Right lung (tissue), 5 donors: ENCODE results near the gene TSPAN32. TPM values are rescaled to one million over a fixed set of nuclear protein-coding genes. Genes with fewer than 3 reads are reported as not detected.

Experiments
- DNase-seq, 2 donors: peaks; one replicate each; pipeline ENCODE4 v3.0.0-alpha.2; 2013
- polyA plus RNA-seq, 5 donors: library from polyadenylated mRNA; unstranded; fragments of 120-200 nt; gene quantifications; one replicate each; pipeline versions ENCODE4 v1.2.1 to v1.2.3, GENCODE V29; 2013; ENCODE audit warnings: inconsistent platforms in 1 of 5, low replicate concordance in 1 of 5; ENCODE audit not compliant: insufficient read length in 5 of 5, insufficient read depth in 1 of 5

The TSPAN32 gene
- polyA plus RNA-seq, 5 donors = 3.0 to 6.0 (median 3.9) TPM

GRCh38 chr11:2303627-2304505 is 2.1 kb downstream of the TSPAN32 start:
- no peak for DNase-seq

DNA sequence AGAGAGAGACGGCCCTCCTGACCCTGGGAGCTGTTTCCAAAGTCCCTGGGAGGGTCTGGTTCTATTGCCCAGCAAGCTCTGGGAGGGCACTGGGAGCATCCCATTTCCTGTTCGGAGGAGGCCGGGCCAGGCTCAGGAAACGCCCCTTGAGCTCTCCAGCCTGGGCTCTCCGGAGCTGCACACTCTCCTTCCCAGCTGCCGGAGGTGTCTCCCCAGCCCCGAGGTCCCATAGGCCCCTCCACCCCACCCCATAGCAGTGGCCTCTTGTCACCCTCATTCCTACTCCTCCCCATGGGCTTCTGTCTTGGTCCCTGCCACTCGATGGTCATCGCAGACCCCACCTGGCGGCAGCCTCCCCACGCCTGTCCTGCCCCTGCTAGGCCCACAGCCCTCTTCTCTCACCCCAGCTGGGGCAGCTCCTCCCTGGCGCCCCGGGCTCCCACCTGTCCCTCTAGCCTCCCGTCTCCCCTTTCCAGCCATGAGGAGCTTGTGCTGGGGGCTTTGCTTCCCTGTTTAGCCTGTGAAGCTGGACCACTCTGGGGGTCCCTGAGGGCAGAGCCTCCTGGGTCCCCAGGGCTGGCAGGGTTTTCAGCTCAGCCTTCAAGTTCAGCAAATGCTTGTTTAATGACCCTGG is 2.8 kb downstream of the TSPAN32 start:
- DNase-seq = no peak

DNA sequence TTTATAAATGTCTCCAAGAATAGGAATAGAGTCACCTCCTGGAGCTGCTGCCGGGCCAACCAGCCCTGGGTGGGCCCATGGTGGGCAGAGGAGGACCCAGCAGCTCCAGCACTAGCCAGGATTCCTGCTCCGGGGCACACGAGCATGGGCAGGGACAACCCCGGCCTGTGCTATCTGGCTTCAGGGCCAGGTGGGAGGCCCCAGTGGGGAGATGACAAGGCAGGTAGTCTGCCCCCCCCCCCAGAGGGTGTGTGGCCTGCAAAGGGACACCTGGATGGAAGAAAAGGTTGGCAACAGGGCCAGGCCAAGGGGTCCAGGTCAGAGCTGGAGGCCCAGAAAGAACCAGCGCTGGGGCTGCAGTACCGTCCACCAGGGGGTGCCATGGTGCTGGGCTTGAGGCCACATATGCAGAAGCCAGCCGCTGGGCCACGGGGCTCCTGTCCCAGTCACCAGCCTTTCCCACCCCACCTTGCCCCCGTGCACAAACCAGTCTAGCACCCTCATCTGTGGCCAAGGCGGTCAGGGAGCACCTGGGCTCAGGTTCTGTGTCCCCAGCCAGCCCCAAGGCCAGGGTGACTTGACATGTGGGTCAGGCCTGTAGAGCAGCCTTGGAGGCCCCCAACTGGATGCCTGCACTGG is 3.4 kb downstream of the TSPAN32 start:
- DNase-seq = peak; percentile 55 to 70

GRCh38 chr11:2305788-2306451 is 4.1 kb downstream of the TSPAN32 start:
- peak; percentile 86 for DNase-seq

GRCh38 chr11:2306452-2306823 is 4.6 kb downstream of the TSPAN32 start:
- peak; percentile 92 to 93 for DNase-seq

GRCh38 chr11:2306877-2307500 is 5.2 kb downstream of the TSPAN32 start:
- DNase-seq = peak; percentile 61 to 69

GRCh38 chr11:2307501-2308331 is 5.9 kb downstream of the TSPAN32 start:
- no peak for DNase-seq

DNA sequence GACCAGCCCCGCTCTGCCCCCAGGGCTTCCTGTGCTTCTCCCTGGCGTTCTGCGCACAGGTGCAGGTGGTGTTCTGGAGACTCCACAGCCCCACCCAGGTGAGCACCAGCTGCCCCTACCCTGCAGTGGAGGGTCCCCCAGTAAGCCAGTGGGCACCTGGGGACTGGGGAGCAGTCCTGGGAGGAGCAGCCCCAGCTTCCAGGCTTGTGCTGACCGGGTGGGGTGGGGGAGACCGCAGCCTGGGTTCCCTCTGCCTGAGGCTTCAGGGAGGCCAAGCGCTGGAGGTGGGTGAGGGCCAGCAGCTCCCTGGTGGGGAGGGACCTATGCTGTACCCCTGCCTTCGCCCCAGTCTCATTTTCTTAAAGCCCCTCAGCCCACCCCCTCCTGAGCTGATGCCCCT is 6.9 kb downstream of the TSPAN32 start:
- no peak for DNase-seq

DNA sequence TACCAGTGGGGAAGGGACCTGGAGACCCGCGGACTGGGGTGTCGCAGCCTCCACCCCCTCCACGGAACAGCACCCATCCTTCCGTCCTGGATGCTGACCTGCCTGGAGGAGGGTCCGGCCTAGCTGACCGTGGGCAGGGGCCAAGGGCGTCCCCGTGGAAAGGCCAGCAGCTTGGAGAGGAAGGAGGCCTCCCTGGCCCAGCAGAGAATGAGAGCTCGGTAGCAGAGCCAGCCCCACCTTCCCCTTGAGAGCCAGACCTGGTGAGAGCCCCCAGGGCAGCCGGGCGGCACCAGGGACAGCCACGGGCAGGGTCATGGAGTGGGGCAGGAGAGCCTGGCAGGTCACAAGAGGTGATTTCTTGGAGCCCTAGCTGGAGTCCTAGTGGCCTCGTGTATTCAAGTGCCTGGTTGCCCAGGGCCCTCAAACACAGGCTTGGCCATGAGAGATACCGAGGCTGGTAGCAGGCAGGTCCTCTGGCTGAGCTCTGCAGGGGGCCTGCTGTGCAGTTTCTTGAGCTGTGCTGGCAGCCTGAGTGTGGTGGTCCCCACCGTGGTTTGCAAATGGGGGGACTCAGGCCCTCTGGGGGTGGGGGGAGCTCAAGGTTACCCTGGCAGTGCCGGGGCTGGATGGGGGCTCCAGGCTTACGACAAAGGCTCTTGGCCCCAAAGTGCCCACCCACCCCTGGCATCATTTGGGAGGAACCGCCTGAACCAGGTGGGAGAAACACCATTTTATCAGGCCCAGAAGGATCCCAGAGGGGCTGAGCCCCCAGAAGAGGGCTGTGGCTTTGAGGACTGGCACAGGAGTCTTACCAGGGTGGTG is 7.6 kb downstream of the TSPAN32 start:
- no peak for DNase-seq

- no peak for DNase-seq
Measured at GRCh38 chr11:2310073-2310785, 8.4 kb downstream of the TSPAN32 start.

GRCh38 chr11:2310786-2311352 is 9.1 kb downstream of the TSPAN32 start:
- DNase-seq = no peak

DNA sequence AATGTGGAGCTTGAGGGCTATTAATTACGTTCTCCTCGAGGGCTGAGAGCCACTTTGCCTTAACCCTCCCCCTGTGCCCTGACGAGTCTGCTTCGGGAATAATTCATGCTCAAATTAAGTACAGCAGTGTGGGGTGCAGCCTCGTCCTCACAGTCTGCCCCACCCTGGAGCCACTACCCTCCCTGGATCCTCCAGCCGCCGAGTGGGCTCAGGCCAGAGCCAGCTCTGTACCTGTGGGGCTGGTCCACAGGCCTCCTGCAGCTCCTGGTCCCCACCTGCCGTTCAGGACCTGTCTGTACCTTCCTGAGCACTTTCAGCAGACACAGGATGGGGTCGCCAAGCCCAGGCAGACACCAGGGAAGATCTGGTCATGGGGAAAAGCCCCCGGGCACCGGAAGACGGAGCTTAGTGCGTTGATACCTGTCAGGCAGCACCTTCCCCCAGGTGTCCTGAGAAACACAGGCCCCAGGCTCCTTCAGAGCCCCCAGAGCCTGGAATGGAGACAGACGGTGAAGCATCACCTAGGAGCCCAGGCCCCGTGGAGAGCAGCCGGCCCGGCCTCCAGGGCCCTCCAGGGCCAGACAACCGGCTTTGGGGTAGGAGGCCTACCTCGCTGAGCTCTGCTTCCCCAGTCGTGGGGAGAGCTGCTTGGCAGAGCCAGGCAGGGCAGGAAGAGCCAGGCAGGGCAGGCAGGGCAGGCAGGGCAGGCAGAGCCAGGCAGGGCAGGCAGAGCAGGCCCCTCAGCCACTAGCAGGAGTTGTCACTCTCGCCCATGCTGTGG is 9.7 kb downstream of the TSPAN32 start:
- DNase-seq = no peak

DNA sequence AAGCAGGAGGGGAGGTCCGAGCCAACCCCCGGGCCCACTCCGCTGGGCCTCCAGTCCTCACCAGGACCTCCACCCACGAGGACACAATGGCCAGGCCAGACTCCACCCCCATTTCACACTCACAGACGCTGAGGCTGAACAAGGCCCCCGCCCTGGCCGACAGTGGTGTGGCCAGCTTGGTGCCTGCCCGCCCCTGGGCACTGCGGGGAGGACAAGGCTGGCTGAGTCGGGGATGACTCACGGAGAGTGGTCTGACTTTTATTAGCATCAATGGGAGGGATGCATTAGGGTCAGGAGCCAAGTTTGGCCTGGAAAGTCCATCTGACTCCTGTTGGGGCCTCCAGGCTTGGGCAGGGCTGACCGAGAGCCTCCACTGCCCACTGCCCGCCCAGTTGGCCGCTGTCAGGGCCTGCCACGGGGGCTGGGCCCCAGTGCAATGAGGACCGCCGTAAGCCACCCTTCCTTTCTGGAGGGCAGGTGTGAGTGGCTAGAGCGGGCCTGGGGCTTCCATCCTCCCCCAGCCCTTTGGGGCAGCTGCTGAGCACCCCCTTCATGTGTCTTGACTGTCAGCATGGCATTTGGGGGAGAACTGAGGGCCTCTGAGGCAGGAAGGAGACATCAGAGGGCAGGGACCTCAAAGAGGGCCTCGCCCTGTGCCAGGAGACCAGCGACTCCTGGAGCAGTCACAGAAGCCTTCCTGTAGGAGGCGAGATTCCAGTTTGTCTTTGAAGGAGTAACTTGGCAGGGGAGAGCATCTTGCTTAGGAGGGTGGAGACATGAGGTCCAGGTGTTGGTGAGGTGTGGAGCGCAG is 10.6 kb downstream of the TSPAN32 start:
- DNase-seq = no peak

DNA sequence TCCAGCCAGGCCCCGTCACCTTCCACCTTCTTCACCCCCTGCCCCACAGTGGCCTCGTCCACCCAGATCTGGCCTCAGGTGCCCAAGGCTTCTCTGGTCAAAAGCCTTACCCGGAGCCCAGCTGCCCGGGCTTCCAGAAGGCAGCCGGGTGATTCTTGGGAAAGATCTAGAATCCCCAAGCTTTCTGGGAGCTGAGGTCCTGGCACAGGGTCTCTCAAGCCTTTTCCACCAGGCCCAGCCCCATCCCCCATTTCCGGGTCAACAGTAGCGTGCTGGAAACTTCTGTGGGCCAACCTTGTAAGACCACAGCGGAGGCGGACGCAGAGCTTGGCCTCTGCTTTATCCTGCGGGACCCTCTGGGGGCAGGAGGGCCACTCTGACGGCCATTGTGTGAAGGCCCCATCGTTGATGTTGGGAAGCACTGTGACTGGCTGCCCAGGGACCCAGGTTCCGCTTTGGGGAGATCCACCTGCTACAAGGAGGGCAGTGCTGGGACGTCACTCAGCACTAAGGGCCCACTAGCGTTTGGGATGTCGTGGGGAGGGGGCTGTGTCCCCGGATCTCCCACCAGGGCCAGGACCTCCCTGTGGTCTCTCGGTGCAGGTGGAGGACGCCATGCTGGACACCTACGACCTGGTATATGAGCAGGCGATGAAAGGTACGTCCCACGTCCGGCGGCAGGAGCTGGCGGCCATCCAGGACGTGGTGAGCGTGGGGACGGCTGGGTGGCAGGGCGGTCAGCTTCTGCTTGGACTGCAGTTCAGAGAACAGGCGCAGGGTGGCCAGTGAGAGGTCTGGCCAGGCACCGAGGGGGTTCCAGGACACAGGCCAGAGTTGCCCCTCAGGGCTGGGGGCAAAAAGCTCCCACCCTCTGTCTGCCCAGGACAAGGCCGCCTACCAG is 11.5 kb downstream of the TSPAN32 start:
- no peak for DNase-seq

DNA sequence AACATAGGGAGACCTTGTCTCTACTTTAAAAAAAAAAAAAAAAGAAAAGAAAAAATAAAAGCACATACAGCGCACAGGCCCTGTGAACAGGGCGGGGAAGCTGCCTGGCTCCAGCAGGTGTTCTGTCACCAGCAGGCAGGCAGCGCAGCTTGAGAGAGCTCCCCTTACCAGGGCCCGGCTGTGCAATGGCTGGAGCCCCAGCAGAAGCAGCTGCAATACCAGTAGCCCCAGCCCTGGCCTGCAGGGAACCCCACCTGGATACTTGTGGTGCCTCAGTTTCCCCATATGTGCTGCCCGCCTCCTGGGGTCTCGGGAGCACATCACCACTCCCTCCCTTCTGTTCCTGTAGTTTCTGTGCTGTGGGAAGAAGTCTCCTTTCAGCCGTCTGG is 12.3 kb downstream of the TSPAN32 start:
- no peak for DNase-seq
